ENCODE data around the gene MRPL52.
"Not testable (repeated sequence)": the region's sequence is repeated elsewhere in the genome, so short reads cannot be mapped to it uniquely, and the experiment has no call there.

The MRPL52 gene

GRCh38 chr14:22829661-22830442 is at the start of gene MRPL52:
TSS of gene MRPL52 (plus strand) at chr14:22829887. CDS start at chr14:22829913, 26 bp downstream.
- no peaks in the 10 kb centered on the region for H3K9me3 ChIP-seq (ENCODE audit: control insufficient read depth in 2 of 2, low read length in 2 of 2)
- H3K27ac ChIP-seq (ENCODE audit: low read depth in 2 of 2, low read length in 2 of 2): peak within 1 kb of the TSS; percentile 61 to 77
- H3K36me3 ChIP-seq (ENCODE audit: control insufficient read depth in 2 of 2, insufficient read depth in 2 of 2, low read length in 2 of 2): peaks cover 10 to 14% of the 10 kb centered on the region in 2 donors
- peaks cover 6 to 12% of the 10 kb centered on the region in 2 donors for H3K4me1 ChIP-seq (ENCODE audit: control insufficient read depth in 2 of 2, insufficient read depth in 2 of 2, low read length in 2 of 2)
- H3K9ac ChIP-seq (ENCODE audit: low read depth in 1 of 2, low read length in 2 of 2): peak within 1 kb of the TSS; percentile 84 to 87
- H3K27me3 ChIP-seq (ENCODE audit: control insufficient read depth in 2 of 2, insufficient read depth in 2 of 2, low read length in 2 of 2): no peaks in the 10 kb centered on the region
- peak within 1 kb of the TSS; percentile 94 to 95 for H3K4me3 ChIP-seq (ENCODE audit: low read length in 2 of 2)

DNA sequence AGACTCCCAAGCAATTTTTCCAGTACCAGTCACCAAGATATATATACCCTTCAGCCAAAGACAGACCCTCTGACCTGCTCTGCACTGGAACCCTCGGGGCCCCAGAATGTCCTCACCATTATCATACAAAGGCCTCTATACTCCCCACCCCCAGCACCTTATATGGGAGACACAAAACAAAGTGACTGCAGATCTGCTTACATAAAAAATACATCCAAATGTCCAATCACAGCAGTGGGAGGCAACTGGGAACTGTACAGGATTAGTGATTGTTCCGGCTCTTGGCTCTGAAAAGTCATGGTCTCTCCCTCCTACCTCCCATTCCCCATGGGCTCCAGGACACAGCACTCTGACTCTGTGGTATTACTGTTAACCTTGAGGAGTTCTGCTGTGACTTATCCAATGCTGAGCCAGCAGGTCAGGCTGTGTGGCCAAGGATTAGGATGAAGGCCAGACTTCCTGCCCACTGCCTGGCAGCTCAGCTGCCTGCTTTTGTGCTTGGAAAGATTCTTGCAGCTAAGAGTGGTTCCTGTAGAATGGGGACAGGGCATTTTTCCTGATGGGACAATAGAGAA is 49.5 kb upstream of the MRPL52 start:
- Histone ChIP-seq H3K36me3 (ENCODE audit: control insufficient read depth in 2 of 2, insufficient read depth in 2 of 2, low read length in 2 of 2) (peaks cover 4 to 5% of the 10 kb centered on the region in 2 donors), H3K27ac (ENCODE audit: low read depth in 2 of 2, low read length in 2 of 2) (no peak overlapping the region), H3K9ac (ENCODE audit: low read depth in 1 of 2, low read length in 2 of 2) (no peak overlapping the region), H3K9me3 (ENCODE audit: control insufficient read depth in 2 of 2, low read length in 2 of 2) (no peaks in the 10 kb centered on the region), H3K27me3 (ENCODE audit: control insufficient read depth in 2 of 2, insufficient read depth in 2 of 2, low read length in 2 of 2) (no peaks in the 10 kb centered on the region), H3K4me3 (ENCODE audit: low read length in 2 of 2) (no peak overlapping the region), H3K4me1 (ENCODE audit: control insufficient read depth in 2 of 2, insufficient read depth in 2 of 2, low read length in 2 of 2) (no peaks in the 10 kb centered on the region)

- Histone ChIP-seq H3K4me3 (ENCODE audit: low read length in 2 of 2) (no peak overlapping the region), H3K36me3 (ENCODE audit: control insufficient read depth in 2 of 2, insufficient read depth in 2 of 2, low read length in 2 of 2) (no peaks in the 10 kb centered on the region), H3K27ac (ENCODE audit: low read depth in 2 of 2, low read length in 2 of 2) (no peak overlapping the region), H3K9me3 (ENCODE audit: control insufficient read depth in 2 of 2, low read length in 2 of 2) (no peaks in the 10 kb centered on the region), H3K4me1 (ENCODE audit: control insufficient read depth in 2 of 2, insufficient read depth in 2 of 2, low read length in 2 of 2) (no peaks in the 10 kb centered on the region), H3K27me3 (ENCODE audit: control insufficient read depth in 2 of 2, insufficient read depth in 2 of 2, low read length in 2 of 2) (no peaks in the 10 kb centered on the region), H3K9ac (ENCODE audit: low read depth in 1 of 2, low read length in 2 of 2) (no peak overlapping the region)
Observed at GRCh38 chr14:22780941-22781300, 48.8 kb upstream of the MRPL52 start.

DNA sequence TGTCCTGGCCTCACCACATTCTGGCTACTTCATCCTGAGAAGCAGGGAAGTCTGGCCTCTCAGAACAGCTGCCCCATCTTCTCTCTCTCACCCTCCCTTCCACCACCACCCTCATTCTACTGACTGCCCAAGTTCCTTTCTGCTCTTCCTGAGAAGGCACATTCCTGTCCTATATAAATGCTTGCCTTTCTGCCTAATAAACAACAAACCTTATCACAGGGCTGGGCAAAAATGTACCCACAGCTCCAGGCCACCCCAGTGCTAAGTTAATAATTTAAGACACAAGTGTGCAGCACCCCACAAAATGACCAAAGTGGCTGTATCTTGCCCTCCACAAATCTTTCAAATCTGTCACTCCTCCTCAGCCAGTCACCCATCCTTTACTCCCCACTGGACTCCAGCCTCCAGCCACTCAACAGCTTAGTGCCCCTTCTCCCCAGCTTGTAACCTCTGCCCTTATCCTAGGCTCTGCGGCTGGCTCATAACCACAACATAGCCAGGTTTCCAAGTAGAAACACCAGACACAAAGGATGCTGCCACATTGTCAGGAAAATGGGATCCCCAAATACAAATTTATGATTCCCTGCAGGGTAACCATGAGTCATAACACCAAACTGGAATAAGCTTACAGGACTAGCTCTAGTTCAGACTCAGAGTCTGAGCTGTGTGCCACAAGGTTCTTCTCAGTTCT is 48.2 kb upstream of the MRPL52 start:
- H3K4me1 ChIP-seq (ENCODE audit: control insufficient read depth in 2 of 2, insufficient read depth in 2 of 2, low read length in 2 of 2): no peaks in the 10 kb centered on the region
- no peaks in the 10 kb centered on the region for H3K9me3 ChIP-seq (ENCODE audit: control insufficient read depth in 2 of 2, low read length in 2 of 2)
- H3K27me3 ChIP-seq (ENCODE audit: control insufficient read depth in 2 of 2, insufficient read depth in 2 of 2, low read length in 2 of 2): no peaks in the 10 kb centered on the region
- no peak overlapping the region for H3K9ac ChIP-seq (ENCODE audit: low read depth in 1 of 2, low read length in 2 of 2)
- H3K4me3 ChIP-seq (ENCODE audit: low read length in 2 of 2): no peak overlapping the region
- no peak overlapping the region for H3K27ac ChIP-seq (ENCODE audit: low read depth in 2 of 2, low read length in 2 of 2)
- no peaks in the 10 kb centered on the region for H3K36me3 ChIP-seq (ENCODE audit: control insufficient read depth in 2 of 2, insufficient read depth in 2 of 2, low read length in 2 of 2)

DNA sequence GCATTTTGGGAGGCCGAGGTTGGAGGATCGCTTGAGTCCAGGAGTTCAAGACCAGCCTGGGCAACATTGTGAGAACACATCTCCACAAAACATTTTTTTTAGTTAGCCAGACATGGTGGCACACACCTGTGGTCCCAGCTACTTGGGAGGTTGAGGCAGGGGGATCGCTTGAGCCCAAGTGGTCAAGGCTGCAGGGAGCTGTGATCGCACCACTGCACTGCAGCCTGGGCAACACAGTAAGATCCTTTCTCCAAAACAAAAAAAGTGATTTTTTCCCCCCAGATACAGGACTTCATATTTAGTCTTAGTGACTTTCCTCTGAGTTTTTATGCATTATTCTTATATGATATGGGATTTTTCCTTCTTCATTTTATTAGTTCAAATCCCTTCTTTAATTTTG is 43.0 kb upstream of the MRPL52 start:
- Histone ChIP-seq H3K4me1 (ENCODE audit: control insufficient read depth in 2 of 2, insufficient read depth in 2 of 2, low read length in 2 of 2) (no peaks in the 10 kb centered on the region), H3K27me3 (ENCODE audit: control insufficient read depth in 2 of 2, insufficient read depth in 2 of 2, low read length in 2 of 2) (no peaks in the 10 kb centered on the region)

GRCh38 chr14:22791301-22791700 is 38.4 kb upstream of the MRPL52 start:
- H3K27ac ChIP-seq (ENCODE audit: low read depth in 2 of 2, low read length in 2 of 2): no peak overlapping the region
- peak overlapping the region in 1 of 2 donors; percentile 24 for H3K9ac ChIP-seq (ENCODE audit: low read depth in 1 of 2, low read length in 2 of 2)

More for the DNA sequence above, 43.0 kb upstream of the MRPL52 start:
- Histone ChIP-seq H3K27ac (ENCODE audit: low read depth in 2 of 2, low read length in 2 of 2) (no peak overlapping the region), H3K9me3 (ENCODE audit: control insufficient read depth in 2 of 2, low read length in 2 of 2) (no peaks in the 10 kb centered on the region), H3K36me3 (ENCODE audit: control insufficient read depth in 2 of 2, insufficient read depth in 2 of 2, low read length in 2 of 2) (no peaks in the 10 kb centered on the region), H3K4me3 (ENCODE audit: low read length in 2 of 2) (no peak overlapping the region), H3K9ac (ENCODE audit: low read depth in 1 of 2, low read length in 2 of 2) (no peak overlapping the region)

DNA sequence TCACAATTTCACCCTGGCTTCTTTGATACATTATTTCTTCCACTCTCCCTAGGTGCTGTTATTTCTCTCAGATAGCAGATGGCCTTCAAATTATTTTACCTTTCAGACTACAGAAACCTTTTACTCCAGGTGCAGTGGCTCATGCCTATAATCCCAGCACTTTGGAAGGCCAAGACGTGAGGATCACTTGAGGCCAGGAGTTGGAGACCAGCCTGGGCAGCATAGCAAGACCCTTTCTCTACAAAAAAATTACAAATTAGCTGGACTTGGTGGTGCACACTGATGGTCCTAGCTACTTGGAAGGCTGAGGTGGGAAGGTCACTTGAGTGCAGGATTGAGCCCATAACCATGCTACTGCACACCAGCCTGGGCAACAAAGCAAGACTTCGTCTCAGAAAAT is 37.5 kb upstream of the MRPL52 start:
- H3K27me3 ChIP-seq (ENCODE audit: control insufficient read depth in 2 of 2, insufficient read depth in 2 of 2, low read length in 2 of 2): no peaks in the 10 kb centered on the region
- no peak overlapping the region for H3K4me3 ChIP-seq (ENCODE audit: low read length in 2 of 2)
- no peak overlapping the region for H3K27ac ChIP-seq (ENCODE audit: low read depth in 2 of 2, low read length in 2 of 2)
- no peaks in the 10 kb centered on the region for H3K36me3 ChIP-seq (ENCODE audit: control insufficient read depth in 2 of 2, insufficient read depth in 2 of 2, low read length in 2 of 2)
- no peaks in the 10 kb centered on the region for H3K4me1 ChIP-seq (ENCODE audit: control insufficient read depth in 2 of 2, insufficient read depth in 2 of 2, low read length in 2 of 2)
- H3K9me3 ChIP-seq (ENCODE audit: control insufficient read depth in 2 of 2, low read length in 2 of 2): no peaks in the 10 kb centered on the region
- H3K9ac ChIP-seq (ENCODE audit: low read depth in 1 of 2, low read length in 2 of 2): no peak overlapping the region

More at GRCh38 chr14:22791301-22791700, 38.4 kb upstream of the MRPL52 start:
- Histone ChIP-seq H3K9me3 (ENCODE audit: control insufficient read depth in 2 of 2, low read length in 2 of 2) (no peaks in the 10 kb centered on the region), H3K4me3 (ENCODE audit: low read length in 2 of 2) (no peak overlapping the region), H3K27me3 (ENCODE audit: control insufficient read depth in 2 of 2, insufficient read depth in 2 of 2, low read length in 2 of 2) (no peaks in the 10 kb centered on the region), H3K4me1 (ENCODE audit: control insufficient read depth in 2 of 2, insufficient read depth in 2 of 2, low read length in 2 of 2) (no peaks in the 10 kb centered on the region), H3K36me3 (ENCODE audit: control insufficient read depth in 2 of 2, insufficient read depth in 2 of 2, low read length in 2 of 2) (no peaks in the 10 kb centered on the region)

GRCh38 chr14:22793550-22793949 is 36.1 kb upstream of the MRPL52 start:
- H3K36me3 ChIP-seq (ENCODE audit: control insufficient read depth in 2 of 2, insufficient read depth in 2 of 2, low read length in 2 of 2); H3K27me3 ChIP-seq (ENCODE audit: control insufficient read depth in 2 of 2, insufficient read depth in 2 of 2, low read length in 2 of 2); H3K27ac ChIP-seq (ENCODE audit: low read depth in 2 of 2, low read length in 2 of 2); H3K9ac ChIP-seq (ENCODE audit: low read depth in 1 of 2, low read length in 2 of 2); H3K4me3 ChIP-seq (ENCODE audit: low read length in 2 of 2); H3K4me1 ChIP-seq (ENCODE audit: control insufficient read depth in 2 of 2, insufficient read depth in 2 of 2, low read length in 2 of 2); H3K9me3 ChIP-seq (ENCODE audit: control insufficient read depth in 2 of 2, low read length in 2 of 2): not testable (repeated sequence)

- no peaks in the 10 kb centered on the region for H3K9me3 ChIP-seq (ENCODE audit: control insufficient read depth in 2 of 2, low read length in 2 of 2)
- no peaks in the 10 kb centered on the region for H3K4me1 ChIP-seq (ENCODE audit: control insufficient read depth in 2 of 2, insufficient read depth in 2 of 2, low read length in 2 of 2)
- no peaks in the 10 kb centered on the region for H3K27me3 ChIP-seq (ENCODE audit: control insufficient read depth in 2 of 2, insufficient read depth in 2 of 2, low read length in 2 of 2)
- H3K9ac ChIP-seq (ENCODE audit: low read depth in 1 of 2, low read length in 2 of 2): no peak overlapping the region
- H3K4me3 ChIP-seq (ENCODE audit: low read length in 2 of 2): no peak overlapping the region
- H3K27ac ChIP-seq (ENCODE audit: low read depth in 2 of 2, low read length in 2 of 2): no peak overlapping the region
- H3K36me3 ChIP-seq (ENCODE audit: control insufficient read depth in 2 of 2, insufficient read depth in 2 of 2, low read length in 2 of 2): no peaks in the 10 kb centered on the region
Observed at GRCh38 chr14:22793976-22794375, 35.7 kb upstream of the MRPL52 start.

GRCh38 chr14:22794551-22794951 is 35.1 kb upstream of the MRPL52 start:
- H3K27ac ChIP-seq (ENCODE audit: low read depth in 2 of 2, low read length in 2 of 2): no peak overlapping the region
- H3K36me3 ChIP-seq (ENCODE audit: control insufficient read depth in 2 of 2, insufficient read depth in 2 of 2, low read length in 2 of 2): no peaks in the 10 kb centered on the region
- no peaks in the 10 kb centered on the region for H3K9me3 ChIP-seq (ENCODE audit: control insufficient read depth in 2 of 2, low read length in 2 of 2)
- H3K9ac ChIP-seq (ENCODE audit: low read depth in 1 of 2, low read length in 2 of 2): no peak overlapping the region
- H3K4me1 ChIP-seq (ENCODE audit: control insufficient read depth in 2 of 2, insufficient read depth in 2 of 2, low read length in 2 of 2): no peaks in the 10 kb centered on the region
- H3K4me3 ChIP-seq (ENCODE audit: low read length in 2 of 2): no peak overlapping the region
- H3K27me3 ChIP-seq (ENCODE audit: control insufficient read depth in 2 of 2, insufficient read depth in 2 of 2, low read length in 2 of 2): no peaks in the 10 kb centered on the region
